ENCODE results near the gene ZSWIM3. TPM values are rescaled to one million over a fixed set of nuclear protein-coding genes. Genes with fewer than 3 reads are reported as not detected.
A peak's percentile ranks its signal among the peaks of the same experiment; 100 is the strongest.

The ZSWIM3 gene
- total and polyA plus RNA-seq, 2 of the 13 experiments (the other 11 are each of a cell fraction or from before 2014, with no cell fraction given) = 5.2 to 5.8 TPM

GRCh38 chr20:45857114-45857881 lies at the start of gene ZSWIM3, which contains the start of gene ACOT8 (continued):
- TF ChIP-seq RNF219 (CRISPR knock-in tag; IDR thresholded peaks at IDR 0.05) = no peak
- peak; percentile 37 for TF ChIP-seq IRF2 (CRISPR knock-in tag; IDR thresholded peaks at IDR 0.05)
- no peak for TF ChIP-seq SMARCE1 (IDR thresholded peaks at IDR 0.05; ENCODE audit: borderline replicate concordance)
- peak; percentile 92; the same call in 1 of the 2 replicates for TF ChIP-seq ZNF709 (CRISPR knock-in tag; IDR thresholded peaks at IDR 0.05)
- TF ChIP-seq NONO (IDR thresholded peaks at IDR 0.05) = no peak
- no peak for TF ChIP-seq NONO (CRISPR knock-in tag; conservative IDR thresholded peaks at IDR 0.05)
- TF ChIP-seq ATF6 (CRISPR knock-in tag; conservative IDR thresholded peaks at IDR 0.05) = no peak; the same call in 1 of the 2 replicates
- peak; percentile 92; the same call in 1 of the 2 replicates for TF ChIP-seq ZSCAN31 (CRISPR knock-in tag; IDR thresholded peaks at IDR 0.05; ENCODE audit: low read depth)
- TF ChIP-seq ELF1 (CRISPR knock-in tag; IDR thresholded peaks at IDR 0.05) = peak; percentile 96
- TF ChIP-seq ZBTB14 (CRISPR knock-in tag; IDR thresholded peaks at IDR 0.05) = no peak
- TF ChIP-seq ZHX2 (IDR thresholded peaks at IDR 0.05; ENCODE audit: low read depth) = peak; percentile 81
- TF ChIP-seq ZHX2 (CRISPR knock-in tag; IDR thresholded peaks at IDR 0.05; ENCODE audit: borderline replicate concordance) = no peak; the same call in 1 of the 2 replicates
- no peak for TF ChIP-seq GLMP (CRISPR knock-in tag; IDR thresholded peaks at IDR 0.05; ENCODE audit: borderline replicate concordance)

All from HepG2 (cell line).